Psoas muscle (tissue), 8 donors: ENCODE measurements around the gene CREBZF. TPM values are rescaled to one million over a fixed set of nuclear protein-coding genes. Genes with fewer than 3 reads are reported as not detected.

Source experiments
- ATAC-seq, 4 donors: fragments of 200-7000 bp; cut with Tn5 transposase; one replicate each; pipeline ENCODE4 v1.9.1; 2020; ENCODE audit warnings: moderate library complexity in 3 of 4, mild to moderate bottlenecking in 2 of 4
- DNase-seq, 2 donors: peaks; one replicate each; pipeline ENCODE4 v3.0.0-alpha.2; 2020
- H3K27ac ChIP-seq: fragments of 200-600 bp; one replicate; pipeline ENCODE4 v1.8.0; 2022
- H3K27me3 ChIP-seq, 3 donors: fragments of 200-600 bp in 1 of 3; one replicate each; pipeline versions ENCODE4 v1.6.1 to v1.8.0; 2013 to 2022; ENCODE audit warnings: low read length in 2 of 3, mild to moderate bottlenecking in 2 of 3, moderate library complexity in 1 of 3; ENCODE audit not compliant: insufficient read depth in 3 of 3
- H3K36me3 ChIP-seq, 2 donors: fragments of 200-600 bp in 1 of 2; one replicate each; pipeline versions ENCODE4 v1.6.1 to v1.8.0; 2013 to 2022; ENCODE audit warnings: low read depth in 1 of 2, mild to moderate bottlenecking in 1 of 2, moderate library complexity in 1 of 2; ENCODE audit not compliant: insufficient read depth in 1 of 2
- H3K4me1 ChIP-seq: fragments of 200-600 bp; one replicate; pipeline ENCODE4 v1.8.0; 2022
- H3K4me3 ChIP-seq: fragments of 200-600 bp; one replicate; pipeline ENCODE4 v1.8.0; 2022; ENCODE audit warnings: mild to moderate bottlenecking
- H3K9me3 ChIP-seq: fragments of 200-600 bp; one replicate; pipeline ENCODE4 v1.8.0; 2022
- CTCF ChIP-seq: fragments of 200-600 bp; IDR thresholded peaks from one replicate; pipeline ENCODE4 v1.8.0; 2022; ENCODE audit warnings: antibody characterized with exemption
- WGBS, 3 donors: extraction: QIAGEN DNeasy Blood & Tissue Kit; methylation state at CpG; one replicate each; pipeline versions ENCODE4 v1.1.6 to v1.1.7; 2013; 5-methylcytosine and 5-hydroxymethylcytosine counted together
- intact Hi-C, 2 donors: fragments of 100-400 bp; cut with DNase I; formaldehyde crosslinking; loops; one replicate each; pipeline versions ENCODE4 v1.11.0 to v1.14.2; 2022
- polyA plus RNA-seq, 3 donors: library from polyadenylated mRNA; stranded (reverse); fragments of 200-250 nt; gene quantifications; one replicate each; pipeline ENCODE4 v1.2.3, GENCODE V29; 2013
- total RNA-seq, 4 donors: library from RNA; stranded (reverse); fragmentation: NEBNext Ultra II Directional in 2 of 4; extraction: Animal tissue kit (Norgen Biotek cat#: 25700) in 2 of 4; gene quantifications; one replicate each; pipeline versions ENCODE4 v1.2.1 to v1.2.4, GENCODE V29; 2021 to 2023
- donor health status: healthy with polysubstance abuse.
- donor health status: DM: no; HTN: no; CAD: no; lungs with moderate emphysema.
- donor health status: Bipolar disorder and iron deficiency.
- donor health status: healthy.
- donor health status: DM: yes; HTN: yes; CAD: no.
- donor health status: DM: no; HTN: no; CAD: no.
- donor health status: DM: no; HTN: no; CAD: no.
- donor health status: DM: yes; HTN: yes; CAD: no.

Gene CREBZF
- total and polyA plus RNA-seq, 7 donors: 14.0 to 32.3 (median 17.9) TPM

DNA sequence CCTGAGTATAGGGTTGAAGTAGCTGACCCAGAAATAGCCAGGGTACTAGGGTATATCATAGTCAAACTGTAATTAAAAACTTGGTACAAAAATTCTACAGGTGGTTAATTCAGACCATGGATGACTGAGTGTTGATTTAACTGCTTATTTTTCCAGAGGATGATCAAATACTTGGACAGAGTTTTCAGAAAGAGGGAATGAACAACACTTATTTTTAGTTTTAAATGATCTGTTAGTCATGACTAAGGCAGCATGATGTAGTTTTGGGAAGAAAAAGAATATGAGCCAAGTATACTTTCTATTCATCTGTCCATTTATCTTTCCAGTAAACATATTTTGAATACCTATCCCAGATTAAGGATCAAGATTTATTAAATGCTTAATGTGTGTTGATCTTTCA, 40.9 kb upstream of the CREBZF start:
- Histone ChIP-seq H3K4me1 (peaks cover 4% of the 10 kb centered on the region), H3K27me3 (no peaks in the 10 kb centered on the region), H3K9me3 (no peaks in the 10 kb centered on the region), H3K27ac (peak overlapping the region; percentile 3), H3K36me3 (no peaks in the 10 kb centered on the region), H3K4me3 (no peak overlapping the region)
- TF ChIP-seq CTCF: no peak
- ATAC-seq: peak in 1 of 4 donors; percentile 57
- intact Hi-C loops: no loop called here
- no peak for DNase-seq

- no peak overlapping the region for H3K4me3 ChIP-seq
- WGBS, 3 donors: 93 to 96% (median 94%) methylated on average over 3 of the region's 3 CpGs
- no peak for TF ChIP-seq CTCF
- DNase-seq (no peak), ATAC-seq (no peak)
- H3K9me3 ChIP-seq: no peaks in the 10 kb centered on the region
- no peaks in the 10 kb centered on the region for H3K27me3 ChIP-seq
- intact Hi-C loops: no loop called here
- H3K4me1 ChIP-seq: peaks cover 4% of the 10 kb centered on the region
- no peak overlapping the region for H3K27ac ChIP-seq
- H3K36me3 ChIP-seq: no peaks in the 10 kb centered on the region
Observed at GRCh38 chr11:85704967-85705366, 40.0 kb upstream of the CREBZF start.

DNA sequence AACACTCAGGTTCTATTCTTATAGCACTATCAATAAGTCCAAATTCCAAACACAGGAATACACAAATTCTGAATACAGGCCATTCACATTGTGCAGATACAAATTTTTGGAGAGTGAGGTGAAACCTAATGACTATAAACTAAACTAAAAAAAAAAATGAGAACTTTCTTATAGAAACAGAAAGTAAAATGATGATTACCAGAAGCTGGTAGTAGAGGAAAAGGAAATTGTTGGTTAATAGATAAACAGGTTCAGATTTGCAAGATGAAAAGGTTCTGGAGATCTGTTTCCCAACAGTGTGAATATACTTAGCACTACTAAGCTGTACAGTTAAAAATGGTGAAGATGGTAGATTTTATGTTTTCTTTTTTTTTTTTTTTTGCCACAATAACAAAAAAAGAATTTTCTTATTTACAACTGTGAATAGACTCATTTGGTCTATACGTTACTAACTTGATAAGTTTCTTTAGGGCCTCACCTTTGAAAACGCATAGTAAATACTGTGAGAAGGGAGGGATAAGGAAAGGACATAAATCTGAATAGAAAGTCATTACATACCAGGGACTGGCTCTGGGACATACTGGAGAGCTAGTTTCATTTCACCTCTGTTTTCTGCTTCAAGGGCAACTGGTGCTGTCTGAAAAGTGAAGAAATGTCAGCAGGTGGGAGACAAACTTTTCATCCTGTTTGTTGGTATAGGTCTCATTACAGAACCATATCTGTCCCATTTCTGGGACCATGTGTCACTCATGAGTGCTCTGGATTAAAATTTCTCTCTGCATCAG, 35.2 kb upstream of the CREBZF start:
- Histone ChIP-seq H3K4me1 (no peaks in the 10 kb centered on the region), H3K27me3 (no peaks in the 10 kb centered on the region), H3K36me3 (peaks cover 0 to 10% of the 10 kb centered on the region in 2 donors), H3K27ac (no peak overlapping the region), H3K4me3 (no peak overlapping the region), H3K9me3 (no peaks in the 10 kb centered on the region)
- intact Hi-C loops: no loop called here
- DNase-seq (no peak), ATAC-seq (no peak)
- TF ChIP-seq CTCF: no peak
- WGBS, 3 donors: 75 to 83% (median 81%) methylated on average over 2 of the region's 2 CpGs

DNA sequence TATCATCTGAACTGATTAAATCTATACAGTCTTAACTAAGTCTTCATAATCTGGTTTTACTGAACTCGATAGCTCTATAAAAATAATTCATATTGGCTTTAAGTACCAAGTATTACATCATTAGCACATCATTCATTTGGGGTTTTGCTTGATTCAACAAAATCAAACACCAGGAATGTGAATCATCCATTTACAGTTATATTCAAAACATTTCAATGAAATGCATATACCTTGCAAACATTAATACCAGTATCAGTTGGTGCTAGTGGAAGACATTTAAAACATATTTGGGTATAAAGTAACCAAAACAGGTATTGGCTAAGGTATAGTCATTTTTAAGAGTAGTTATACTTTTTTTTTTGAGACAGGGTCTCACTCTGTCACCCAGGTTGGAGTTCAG, 33.3 kb upstream of the CREBZF start:
- H3K4me1 ChIP-seq: no peaks in the 10 kb centered on the region
- peaks cover 0 to 10% of the 10 kb centered on the region in 2 donors for H3K36me3 ChIP-seq
- no peak for TF ChIP-seq CTCF
- intact Hi-C loops: no loop called here
- no peaks in the 10 kb centered on the region for H3K27me3 ChIP-seq
- no peak overlapping the region for H3K27ac ChIP-seq
- ATAC-seq (no peak), DNase-seq (no peak)
- no peaks in the 10 kb centered on the region for H3K9me3 ChIP-seq
- no peak overlapping the region for H3K4me3 ChIP-seq
- 79 to 84% (median 84%) methylated on average over 1 of the region's 1 CpG for WGBS, 3 donors

- intact Hi-C loops: no loop called here
- no peaks in the 10 kb centered on the region for H3K27me3 ChIP-seq
- ATAC-seq: no peak
- TF ChIP-seq CTCF: no peak
- DNase-seq: no peak
- no peak overlapping the region for H3K4me3 ChIP-seq
- H3K4me1 ChIP-seq: no peaks in the 10 kb centered on the region
- H3K27ac ChIP-seq: no peak overlapping the region
- no peaks in the 10 kb centered on the region for H3K9me3 ChIP-seq
- H3K36me3 ChIP-seq: peaks cover 0 to 10% of the 10 kb centered on the region in 2 donors
- WGBS, 3 donors: 78 to 89% (median 86%) methylated on average over 2 of the region's 2 CpGs
Observed at GRCh38 chr11:85697747-85698146, 32.8 kb upstream of the CREBZF start.
